ENCODE measurements around the gene SPATA21.
"Not testable (repeated sequence)": the region's sequence is repeated elsewhere in the genome, so short reads cannot be mapped to it uniquely, and the experiment has no call there.

Gene SPATA21

DNA sequence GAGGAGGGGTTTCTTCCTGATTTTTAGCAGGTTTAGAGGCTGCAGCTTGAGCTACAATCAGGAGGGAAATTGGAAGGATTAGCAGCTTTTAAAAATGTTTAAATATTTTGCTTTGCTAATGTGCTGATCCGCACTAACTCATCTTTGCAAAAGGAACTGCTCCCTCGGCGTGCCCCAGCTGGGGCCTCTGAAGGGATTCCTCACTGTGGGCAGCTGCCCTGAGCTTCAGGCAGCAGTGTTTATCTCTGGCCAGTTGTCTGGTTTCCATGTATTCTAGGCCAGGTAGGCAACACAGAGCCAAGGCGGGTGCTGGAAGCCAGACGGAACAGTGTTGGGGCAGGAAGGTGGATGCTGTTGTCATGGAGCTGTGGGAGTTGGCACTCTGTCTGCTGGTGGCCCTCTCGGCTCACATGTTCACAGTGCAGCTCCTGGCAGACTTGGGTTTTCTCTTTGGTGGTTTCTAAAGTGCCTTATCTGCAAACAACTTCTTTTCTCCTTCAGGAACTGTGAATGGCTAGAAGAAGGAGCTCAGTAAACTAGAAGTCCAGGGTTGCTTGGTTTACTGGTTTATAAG is 22.2 kb upstream of the SPATA21 start:
- TF ChIP-seq, protein P1, sequence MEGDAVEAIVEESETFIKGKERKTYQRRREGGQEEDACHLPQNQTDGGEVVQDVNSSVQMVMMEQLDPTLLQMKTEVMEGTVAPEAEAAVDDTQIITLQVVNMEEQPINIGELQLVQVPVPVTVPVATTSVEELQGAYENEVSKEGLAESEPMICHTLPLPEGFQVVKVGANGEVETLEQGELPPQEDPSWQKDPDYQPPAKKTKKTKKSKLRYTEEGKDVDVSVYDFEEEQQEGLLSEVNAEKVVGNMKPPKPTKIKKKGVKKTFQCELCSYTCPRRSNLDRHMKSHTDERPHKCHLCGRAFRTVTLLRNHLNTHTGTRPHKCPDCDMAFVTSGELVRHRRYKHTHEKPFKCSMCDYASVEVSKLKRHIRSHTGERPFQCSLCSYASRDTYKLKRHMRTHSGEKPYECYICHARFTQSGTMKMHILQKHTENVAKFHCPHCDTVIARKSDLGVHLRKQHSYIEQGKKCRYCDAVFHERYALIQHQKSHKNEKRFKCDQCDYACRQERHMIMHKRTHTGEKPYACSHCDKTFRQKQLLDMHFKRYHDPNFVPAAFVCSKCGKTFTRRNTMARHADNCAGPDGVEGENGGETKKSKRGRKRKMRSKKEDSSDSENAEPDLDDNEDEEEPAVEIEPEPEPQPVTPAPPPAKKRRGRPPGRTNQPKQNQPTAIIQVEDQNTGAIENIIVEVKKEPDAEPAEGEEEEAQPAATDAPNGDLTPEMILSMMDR (IDR thresholded peaks at IDR 0.05), result no peak
- no peak for DNase-seq
- Mint-ChIP-seq H3K36me3 (ENCODE audit: low read depth) (peaks cover 77% of the 10 kb centered on the region), H3K4me1 (no peaks in the 10 kb centered on the region), H3K27me3 (ENCODE audit: low read depth, poor library complexity) (no peaks in the 10 kb centered on the region), H3K27ac (no peak overlapping the region), H3K9me3 (no peaks in the 10 kb centered on the region), H3K4me3 (no peak overlapping the region)

DNA sequence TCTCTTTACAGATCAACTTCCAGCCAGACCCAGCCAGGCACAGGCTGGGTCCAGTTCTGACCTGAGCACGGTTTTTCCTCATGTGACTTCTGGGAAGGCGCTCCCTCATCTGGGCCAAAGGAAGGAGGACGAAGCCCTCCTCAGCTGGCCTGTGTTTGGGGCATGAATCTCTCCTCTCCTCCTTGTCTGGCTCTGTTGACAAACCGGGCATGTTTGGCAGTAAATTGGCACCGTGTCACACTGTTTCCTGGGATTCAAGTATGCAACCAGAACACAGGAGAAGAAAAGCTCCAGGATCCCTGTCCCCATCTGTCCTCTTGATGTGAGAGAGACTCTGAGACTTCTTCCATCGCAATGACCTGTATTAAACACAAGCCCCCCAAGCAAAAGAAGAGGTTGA is 21.6 kb upstream of the SPATA21 start:
- TF ChIP-seq, protein P1 (IDR thresholded peaks at IDR 0.05), result no peak
- no peaks in the 10 kb centered on the region for H3K9me3 Mint-ChIP-seq
- DNase-seq, result no peak
- H3K27me3 Mint-ChIP-seq (ENCODE audit: low read depth, poor library complexity), result no peaks in the 10 kb centered on the region
- no peak overlapping the region for H3K4me3 Mint-ChIP-seq
- H3K27ac Mint-ChIP-seq, result peak overlapping the region; percentile 83
- no peaks in the 10 kb centered on the region for H3K4me1 Mint-ChIP-seq
- H3K36me3 Mint-ChIP-seq (ENCODE audit: low read depth), result peaks cover 73% of the 10 kb centered on the region

DNA sequence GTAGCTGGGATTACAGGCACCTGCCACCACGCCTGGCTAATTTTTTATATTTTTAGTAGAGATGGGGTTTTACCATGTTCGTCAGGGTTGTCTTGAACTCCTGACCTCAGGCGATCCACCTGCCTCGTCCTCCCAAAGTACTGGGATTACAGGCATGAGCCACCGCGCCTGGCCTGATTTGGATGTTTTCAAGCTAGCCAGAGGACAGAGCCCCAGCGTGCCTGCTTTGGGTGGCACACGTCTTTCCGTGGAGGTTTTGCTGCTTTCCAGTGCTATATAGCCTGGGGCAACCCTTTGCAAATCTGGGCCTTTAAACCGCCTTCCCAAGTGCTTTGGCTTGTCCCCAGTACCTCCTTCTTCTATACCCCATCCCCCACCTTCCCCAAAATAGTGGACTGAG is 18.9 kb upstream of the SPATA21 start:
- not testable (repeated sequence) for H3K9me3 Mint-ChIP-seq; H3K27me3 Mint-ChIP-seq (ENCODE audit: low read depth, poor library complexity); H3K4me1 Mint-ChIP-seq; H3K4me3 Mint-ChIP-seq; DNase-seq
- Mint-ChIP-seq H3K36me3 (ENCODE audit: low read depth) (peaks cover 69% of the 10 kb centered on the region), H3K27ac (peak overlapping the region; percentile 61)

DNA sequence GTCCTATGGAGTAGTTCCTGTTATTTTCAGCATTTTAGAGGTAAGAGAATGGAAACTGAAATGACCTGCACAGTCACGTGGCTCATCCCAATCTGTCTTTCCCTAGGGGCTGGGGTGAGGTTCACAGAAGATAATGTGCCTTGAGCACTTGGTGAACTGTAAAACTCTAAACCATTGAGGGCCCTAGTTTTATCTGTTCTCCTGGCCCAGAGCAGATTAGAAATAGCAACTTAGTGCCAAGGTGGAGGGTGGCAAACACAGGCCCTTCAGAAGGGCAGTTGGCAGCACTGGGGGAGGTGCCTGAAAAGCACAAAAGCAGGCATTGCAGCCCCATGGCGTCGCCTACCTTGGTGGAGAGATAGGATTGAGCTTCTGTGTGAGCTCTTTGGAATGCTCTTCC is 17.7 kb upstream of the SPATA21 start:
- not testable (repeated sequence) for DNase-seq, H3K9me3 Mint-ChIP-seq, H3K4me1 Mint-ChIP-seq

DNA sequence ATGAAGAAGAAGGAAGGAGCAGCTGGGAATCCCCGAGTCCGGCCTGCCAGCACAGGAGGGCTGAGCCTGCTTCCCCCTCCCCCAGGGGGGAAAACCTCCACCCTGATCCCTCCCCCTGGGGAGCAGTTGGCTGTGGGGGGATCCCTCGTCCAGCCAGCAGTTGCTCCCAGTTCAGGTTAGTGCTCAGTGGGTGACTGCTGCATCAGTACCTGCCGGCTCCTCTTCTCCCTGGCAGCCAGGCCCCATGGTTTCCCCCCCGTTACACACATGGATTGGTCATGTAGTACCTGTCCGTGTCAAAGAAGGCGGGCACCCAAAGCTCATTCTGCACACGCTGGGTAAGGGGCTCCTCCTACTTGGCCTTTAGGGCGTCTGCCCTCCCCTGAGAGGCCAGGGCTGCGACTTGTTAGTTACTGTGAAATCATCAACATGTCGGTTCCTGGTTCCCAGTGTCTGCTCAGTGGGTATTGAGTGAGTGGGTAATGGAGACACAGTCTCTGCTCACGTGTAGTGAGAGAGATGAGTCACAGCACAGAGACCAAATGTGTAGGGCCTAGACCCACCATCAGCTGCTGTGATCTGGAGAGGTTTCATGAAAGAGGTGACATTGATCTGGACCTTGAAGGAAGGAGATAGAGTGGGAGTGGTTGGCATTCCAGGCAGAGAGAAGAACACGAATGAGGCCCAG is 14.8 kb upstream of the SPATA21 start:
- Mint-ChIP-seq H3K36me3 (ENCODE audit: low read depth) (peaks cover 78% of the 10 kb centered on the region), H3K9me3 (no peaks in the 10 kb centered on the region), H3K27ac (peak overlapping the region; percentile 63), H3K27me3 (ENCODE audit: low read depth, poor library complexity) (no peaks in the 10 kb centered on the region), H3K4me3 (no peak overlapping the region), H3K4me1 (no peaks in the 10 kb centered on the region)
- DNase-seq, result no peak
- TF ChIP-seq, protein P1 (IDR thresholded peaks at IDR 0.05), result no peak

More for the DNA sequence above, 17.7 kb upstream of the SPATA21 start:
- H3K27ac Mint-ChIP-seq, result peak overlapping the region; percentile 57
- H3K4me3 Mint-ChIP-seq; H3K27me3 Mint-ChIP-seq (ENCODE audit: low read depth, poor library complexity): not testable (repeated sequence)
- peaks cover 68% of the 10 kb centered on the region for H3K36me3 Mint-ChIP-seq (ENCODE audit: low read depth)

DNA sequence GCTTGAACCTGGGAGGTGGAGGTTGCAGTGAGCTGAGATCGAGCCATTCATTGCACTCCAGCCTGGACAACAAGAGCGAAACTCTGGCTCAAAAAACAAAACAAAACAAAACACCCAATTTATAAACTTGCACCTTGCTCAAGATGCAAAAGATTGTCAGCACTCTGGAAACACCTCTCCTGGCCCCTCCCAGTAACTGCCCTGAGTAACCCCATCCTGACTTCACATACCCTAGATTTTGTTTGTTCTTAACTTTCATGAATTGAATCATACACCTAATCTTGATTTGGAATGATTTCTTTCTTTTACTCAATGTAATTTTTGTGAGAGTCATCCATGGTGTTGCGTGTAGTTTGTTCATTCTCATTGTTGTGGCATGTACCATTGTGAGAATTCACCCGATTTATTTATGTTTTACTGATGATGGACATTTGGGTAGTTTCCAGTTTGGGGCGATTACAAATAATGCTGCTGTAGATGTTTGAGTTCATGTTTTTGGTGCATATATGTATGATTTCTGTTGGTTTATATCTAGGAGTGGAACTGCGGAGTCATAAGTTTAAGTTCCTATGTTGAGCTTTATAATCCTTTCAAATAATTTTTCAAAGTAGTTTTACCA is 13.7 kb upstream of the SPATA21 start:
- no peaks in the 10 kb centered on the region for H3K9me3 Mint-ChIP-seq
- no peak overlapping the region for H3K27ac Mint-ChIP-seq
- no peaks in the 10 kb centered on the region for H3K27me3 Mint-ChIP-seq (ENCODE audit: low read depth, poor library complexity)
- H3K4me1 Mint-ChIP-seq, result no peaks in the 10 kb centered on the region
- TF ChIP-seq, protein P1 (IDR thresholded peaks at IDR 0.05), result no peak
- H3K36me3 Mint-ChIP-seq (ENCODE audit: low read depth), result peaks cover 76% of the 10 kb centered on the region
- H3K4me3 Mint-ChIP-seq, result no peak overlapping the region
- DNase-seq, result no peak
